ENCODE data around the gene ANKRD60. TPM values are rescaled to one million over a fixed set of nuclear protein-coding genes. Genes with fewer than 3 reads are reported as not detected.

The ANKRD60 gene
- total RNA-seq = not detected in 2 replicates
- polyA plus RNA-seq (2012) = not detected

- DNase-seq (ENCODE audit: low read depth) = no peak
Observed at GRCh38 chr20:58228484-58229197, at the start of gene ANKRD60. Gene ANKRD60 (minus strand): TSS chr20:58228653. CDS start chr20:58228653, 0 bp downstream.

DNA sequence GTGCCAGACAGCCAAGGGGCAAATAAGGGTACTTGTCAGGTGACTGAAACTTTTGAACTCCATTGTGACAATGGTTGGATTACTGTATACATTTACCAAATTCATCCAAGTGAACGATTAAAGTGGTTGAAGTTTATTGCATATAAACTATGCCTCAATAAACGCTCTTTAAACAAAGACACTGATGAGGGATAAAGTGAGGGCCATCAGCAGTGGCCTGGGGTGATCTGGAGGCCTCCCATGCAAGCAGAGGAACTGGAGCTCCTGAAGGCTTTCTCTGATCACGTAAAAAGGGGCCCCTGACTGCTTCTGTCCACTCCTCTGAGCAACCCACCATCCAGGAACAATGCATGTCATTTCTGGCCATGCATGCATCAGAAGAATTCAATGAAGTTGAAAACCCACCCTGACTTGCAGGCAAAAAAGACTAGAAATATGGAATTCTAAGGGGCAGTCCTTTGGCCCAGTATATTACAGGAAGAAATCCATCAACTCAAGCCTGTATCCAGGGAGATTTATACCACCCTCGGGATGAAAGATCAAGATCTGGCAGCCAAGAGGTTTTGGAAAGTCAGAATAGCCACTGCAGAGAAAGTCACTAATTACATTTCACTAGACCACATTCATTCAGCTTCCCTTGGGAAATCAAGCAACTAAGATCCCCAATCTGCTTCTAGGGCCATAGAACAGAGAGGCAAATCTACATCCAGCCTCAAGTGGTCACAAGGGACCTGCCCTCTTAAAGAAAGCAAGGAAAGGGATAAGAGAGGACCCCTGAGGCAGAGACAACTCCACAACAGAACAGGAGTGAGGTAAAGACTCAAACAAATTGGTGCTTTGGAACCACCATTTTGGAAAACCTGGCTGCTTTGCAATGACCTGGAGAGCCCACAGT lies 49.4 kb upstream of the ANKRD60 start:
- DNase-seq (ENCODE audit: low read depth) = no peak

GRCh38 chr20:58277107-58277506 lies 48.7 kb upstream of the ANKRD60 start:
- DNase-seq (ENCODE audit: low read depth) = no peak

DNA sequence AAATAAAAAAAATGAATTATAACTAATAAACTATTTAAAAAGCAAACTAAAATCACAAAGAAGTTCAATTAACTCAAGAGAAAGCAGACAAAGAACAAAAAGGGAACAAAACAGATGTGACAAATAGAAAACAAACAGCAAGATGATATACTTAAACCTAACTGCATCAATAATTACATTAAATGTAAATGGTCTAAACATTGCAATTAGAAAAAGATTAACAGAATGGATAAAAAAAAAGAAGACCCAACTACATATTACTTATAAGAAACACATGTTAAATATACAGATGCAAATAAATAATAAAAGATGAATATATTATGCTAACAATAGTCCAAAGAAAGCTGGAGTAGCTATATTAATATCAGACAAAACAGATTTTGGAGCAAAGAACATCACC lies 45.9 kb upstream of the ANKRD60 start:
- no peak for DNase-seq (ENCODE audit: low read depth)

DNA sequence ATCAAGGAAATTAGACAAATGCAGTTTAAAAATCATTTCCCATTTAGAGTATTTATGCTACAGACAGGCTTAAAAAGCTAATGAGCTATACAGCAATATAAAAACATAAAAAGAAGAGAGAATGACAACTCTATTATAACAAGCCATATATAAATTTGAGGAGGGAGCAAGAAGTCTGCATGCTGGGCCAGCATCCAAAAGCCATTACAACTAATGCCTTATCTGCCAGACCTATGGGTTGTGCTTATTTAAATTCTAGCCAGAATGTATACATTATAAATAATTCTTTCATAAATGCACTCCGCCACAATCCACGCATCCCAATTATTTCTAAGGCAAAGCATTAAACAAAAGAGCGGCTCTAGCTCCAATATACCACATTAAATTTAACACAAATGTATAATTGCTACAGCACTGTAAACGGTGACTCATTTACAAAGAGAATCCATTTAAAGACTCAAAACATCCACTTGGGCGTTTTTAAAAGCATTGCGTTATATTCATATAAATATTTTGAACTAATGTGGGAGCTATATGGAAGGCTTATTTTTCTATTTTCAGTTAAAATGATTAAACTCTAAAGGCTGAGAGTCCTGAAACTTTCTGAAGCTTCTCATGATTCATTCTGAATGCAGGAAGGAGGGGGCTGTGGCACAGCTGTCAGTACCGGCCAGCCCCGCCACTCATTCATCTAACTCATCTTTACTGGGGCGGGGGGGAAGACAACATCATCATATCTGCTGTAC lies 43.3 kb upstream of the ANKRD60 start:
- DNase-seq (ENCODE audit: low read depth) = peak; percentile 40

GRCh38 chr20:58268936-58269619 lies 40.6 kb upstream of the ANKRD60 start:
- DNase-seq (ENCODE audit: low read depth) = peak; percentile 2

DNA sequence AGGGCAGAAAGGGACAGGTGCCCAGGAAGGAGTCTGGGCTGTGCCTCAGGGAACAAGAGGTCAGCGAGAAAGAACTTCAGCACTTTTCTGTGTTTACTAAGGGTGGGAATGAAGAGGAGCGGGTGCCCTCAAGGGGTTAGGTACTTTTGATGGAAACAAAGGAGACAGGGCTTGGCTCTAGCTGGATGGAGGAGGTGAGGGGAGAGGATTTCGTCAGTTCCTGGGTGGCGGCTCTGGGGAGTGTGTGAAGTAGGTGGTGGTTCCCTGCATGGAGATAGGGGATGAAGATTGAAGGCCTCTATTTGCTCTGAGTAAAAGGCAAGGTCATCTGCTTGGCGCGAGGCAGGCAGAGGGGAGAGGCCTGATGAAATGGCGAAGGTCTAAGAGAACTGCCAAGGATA lies 40.0 kb upstream of the ANKRD60 start:
- DNase-seq (ENCODE audit: low read depth) = no peak

DNA sequence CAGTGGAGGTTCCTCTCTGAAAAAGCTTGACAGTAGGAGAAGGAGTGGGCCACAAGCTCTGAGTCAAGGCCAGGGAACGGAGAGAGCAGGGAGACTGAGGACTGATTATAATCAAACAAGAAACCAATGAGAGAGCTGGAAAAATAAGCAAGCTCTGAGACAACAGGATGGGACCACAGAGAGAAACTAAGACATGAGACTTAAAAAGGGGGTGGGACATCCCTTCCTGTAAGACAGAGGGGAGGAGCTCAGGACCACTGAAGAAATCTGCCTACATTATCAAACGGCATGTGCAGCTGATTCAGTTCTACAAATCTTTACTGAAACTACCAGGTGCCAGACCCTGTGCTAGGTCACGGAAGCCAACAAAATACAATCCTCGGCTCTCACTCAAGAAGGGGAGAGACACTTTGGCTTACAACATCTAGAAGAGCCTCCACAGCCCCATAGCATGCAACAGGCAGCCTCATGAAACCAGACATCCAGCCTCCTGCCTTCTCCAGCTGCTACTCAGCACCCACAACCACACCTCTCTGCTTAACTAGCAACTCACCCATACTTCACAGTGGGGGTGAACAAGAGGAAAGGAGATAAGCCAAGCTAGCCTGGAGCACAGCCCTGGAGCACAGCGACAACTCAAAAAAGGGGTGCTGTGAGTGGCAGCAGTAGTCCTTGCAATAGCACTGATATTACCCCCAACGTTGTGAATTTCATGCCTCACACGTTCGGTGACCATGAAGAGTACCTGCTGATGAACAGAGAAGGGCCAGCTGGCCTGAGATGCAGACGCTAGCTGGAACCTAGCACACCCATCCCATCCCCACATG lies 39.1 kb upstream of the ANKRD60 start:
- DNase-seq (ENCODE audit: low read depth) = peak; percentile 29

GRCh38 chr20:58264271-58264670 lies 35.8 kb upstream of the ANKRD60 start:
- DNase-seq (ENCODE audit: low read depth) = no peak

DNA sequence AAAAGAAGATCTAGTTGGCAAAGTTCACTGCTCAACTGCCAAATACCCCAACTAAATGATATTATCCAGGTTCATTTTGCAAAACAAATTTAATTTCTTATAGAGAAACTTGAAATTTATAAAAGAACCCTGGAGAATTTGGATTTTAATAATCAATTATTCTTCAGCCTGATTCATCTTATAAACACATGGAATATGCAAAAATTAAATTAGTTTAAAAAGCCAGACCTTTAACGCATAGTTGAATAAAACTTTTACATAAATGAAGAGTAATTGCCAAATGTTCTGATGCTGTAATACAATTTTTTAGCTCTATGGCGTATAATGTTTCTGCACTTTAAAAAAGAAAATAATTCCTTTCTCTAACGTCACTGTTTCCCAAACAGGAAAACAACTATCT lies 33.2 kb upstream of the ANKRD60 start:
- no peak for DNase-seq (ENCODE audit: low read depth)

DNA sequence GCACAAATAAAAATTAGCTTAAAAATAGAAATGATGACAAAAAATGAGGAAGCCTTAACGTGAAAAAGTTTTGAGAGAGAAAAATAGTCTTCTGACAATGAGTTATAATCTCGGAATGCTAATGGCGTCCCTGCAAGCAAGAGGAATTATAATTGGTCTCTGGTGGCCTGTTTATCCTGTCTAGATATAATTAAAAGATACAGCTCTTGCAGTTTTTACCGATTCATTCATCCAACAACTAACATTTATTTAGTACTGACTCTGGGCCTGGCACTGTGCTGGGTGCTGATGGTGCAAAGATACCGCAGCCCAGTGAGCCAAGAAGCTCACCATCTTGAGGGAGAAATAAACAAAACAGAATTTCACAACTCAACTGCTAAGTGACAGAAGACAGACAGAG lies 31.6 kb upstream of the ANKRD60 start:
- no peak for DNase-seq (ENCODE audit: low read depth)

- no peak for DNase-seq (ENCODE audit: low read depth)
Observed at GRCh38 chr20:58256842-58257241, 28.4 kb upstream of the ANKRD60 start.

GRCh38 chr20:58256307-58256706 lies 27.9 kb upstream of the ANKRD60 start:
- DNase-seq (ENCODE audit: low read depth) = no peak

DNA sequence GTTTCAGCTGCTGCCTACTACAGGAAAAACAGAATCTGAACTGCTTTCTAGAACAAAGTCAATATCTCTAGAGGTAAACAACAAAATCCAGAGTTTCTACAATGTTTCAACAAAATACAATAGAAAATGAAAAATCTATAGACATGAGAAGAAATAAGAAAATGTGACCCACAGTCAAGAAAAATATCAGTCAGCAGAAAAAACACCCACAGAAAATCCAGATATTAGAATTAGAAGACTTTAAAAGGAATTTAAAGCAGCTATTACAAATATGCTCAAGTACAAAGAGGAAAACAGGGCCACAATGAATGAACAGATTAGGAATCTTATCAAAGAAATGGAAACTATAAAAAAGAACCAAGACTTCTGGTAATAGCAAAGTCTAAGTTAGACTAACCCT lies 26.4 kb upstream of the ANKRD60 start:
- no peak for DNase-seq (ENCODE audit: low read depth)

DNA sequence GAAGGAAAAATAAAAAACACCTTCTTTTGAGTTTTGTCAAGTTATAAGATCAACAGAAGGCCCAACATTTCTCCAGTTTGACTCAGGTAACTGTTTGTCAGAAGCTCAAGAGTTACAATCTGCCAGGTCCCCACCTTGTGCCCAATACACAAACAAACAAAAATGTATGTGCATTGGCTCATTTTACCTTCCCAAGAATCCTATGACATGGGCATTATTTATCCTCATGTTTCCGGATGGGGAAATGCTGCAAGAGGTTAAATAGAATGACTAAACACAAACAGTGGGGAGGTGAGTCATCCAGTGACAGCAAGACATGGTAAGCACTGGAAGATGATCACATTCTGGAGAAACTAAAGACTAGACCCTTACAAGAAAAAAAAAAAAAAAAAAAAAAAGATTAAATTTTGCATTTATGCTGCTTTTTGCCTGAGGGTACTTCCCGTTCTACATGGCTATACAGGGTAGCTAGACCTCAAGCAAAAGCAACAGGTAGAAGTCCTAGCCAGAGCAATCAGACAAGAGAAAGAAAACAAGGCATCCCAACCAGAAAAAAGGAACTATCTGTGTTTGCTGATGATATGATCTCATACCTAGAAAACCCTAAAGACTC lies 23.6 kb upstream of the ANKRD60 start:
- peak; percentile 59 for DNase-seq (ENCODE audit: low read depth)

DNA sequence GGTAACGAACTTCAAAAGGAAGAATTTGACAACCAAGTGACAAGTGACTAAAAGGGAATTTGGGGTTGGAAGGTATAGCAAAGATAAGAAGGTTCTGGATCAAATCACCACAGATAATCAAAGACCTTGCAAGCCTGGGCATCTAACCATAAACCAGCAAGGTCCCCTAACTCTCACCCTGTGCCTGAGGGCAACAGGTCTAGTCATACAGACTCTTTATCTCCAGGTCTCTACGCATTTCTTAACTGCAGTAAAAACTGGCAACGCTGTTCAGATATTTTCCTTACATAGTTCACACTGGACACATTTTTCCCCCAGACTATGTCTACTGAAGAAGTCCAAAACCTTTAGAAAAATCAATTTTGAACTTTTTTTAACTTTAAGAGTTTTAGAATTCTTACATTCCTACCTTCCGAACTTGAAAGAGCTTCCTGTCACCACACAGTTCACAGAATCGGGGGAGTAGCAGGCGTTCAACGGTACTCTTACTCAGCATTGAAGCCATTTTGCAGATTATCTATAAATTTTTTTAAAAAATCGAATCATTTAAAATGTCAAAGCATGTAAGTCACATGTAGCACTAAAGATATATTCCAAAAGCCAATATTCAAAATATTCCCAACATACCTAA lies 23.0 kb upstream of the ANKRD60 start:
- DNase-seq (ENCODE audit: low read depth) = no peak

GRCh38 chr20:58246346-58246745 lies 17.9 kb upstream of the ANKRD60 start:
- DNase-seq (ENCODE audit: low read depth) = peak; percentile 22

- DNase-seq (ENCODE audit: low read depth) = no peak
Observed at GRCh38 chr20:58245931-58246330, 17.5 kb upstream of the ANKRD60 start.

DNA sequence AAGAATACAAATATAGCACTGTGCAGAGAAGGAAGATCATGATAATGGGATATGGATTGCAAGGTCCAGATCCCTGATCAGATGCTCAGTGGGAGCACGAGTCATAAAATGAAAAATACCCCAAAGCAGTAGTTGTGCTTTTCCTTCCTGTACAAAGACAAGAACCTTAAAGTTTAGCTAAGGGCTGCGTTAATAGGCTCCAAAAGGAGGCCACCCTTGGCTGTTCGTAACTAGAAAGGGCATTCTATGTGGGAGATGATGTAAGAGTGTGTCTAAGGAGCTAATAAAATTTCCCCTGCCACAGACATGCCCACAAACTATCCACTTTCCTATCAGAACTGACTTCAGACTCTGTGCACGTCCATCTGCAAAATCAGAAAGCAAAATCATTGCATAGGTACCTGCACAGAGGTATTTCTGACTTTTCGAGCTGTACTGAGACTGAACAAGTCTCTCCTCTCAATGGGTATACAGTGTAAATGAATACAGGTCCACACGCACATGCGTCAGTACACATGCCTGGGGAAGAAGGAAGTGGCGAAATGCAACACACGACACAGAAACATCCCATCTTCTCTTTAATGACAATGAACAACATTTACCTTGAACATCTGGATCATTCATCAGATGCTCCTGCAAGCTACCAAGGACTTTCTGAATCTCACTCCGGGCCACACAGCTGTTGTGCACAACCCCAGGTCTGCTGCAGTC lies 16.9 kb upstream of the ANKRD60 start:
- DNase-seq (ENCODE audit: low read depth) = no peak

All from myocyte (in vitro differentiated cells).